H1 (cell line): ENCODE results near the gene CXCL9. TPM values are rescaled to one million over a fixed set of nuclear protein-coding genes. Genes with fewer than 3 reads are reported as not detected.

Experiments
- CBX5 ChIP-seq: fragments of 300-800, 300-1000 bp; sonication (generic); IDR thresholded peaks from 2 replicates; pipeline ENCODE4 v1.7.1; 2016; ENCODE audit warnings: antibody characterized with exemption, low read length, low read depth
- CBX8 ChIP-seq: fragments of 300-800, 300-1000 bp; sonication (generic); IDR thresholded peaks from 2 replicates; pipeline ENCODE4 v1.7.1; 2016; ENCODE audit warnings: low read depth, low read length, borderline replicate concordance
- CEBPB ChIP-seq: IDR thresholded peaks from 2 replicates; pipeline ENCODE4 v1.6.1; 2012; ENCODE audit warnings: low read depth, low read length
- HDAC6 ChIP-seq: IDR thresholded peaks from one replicate; pipeline ENCODE4 v1.7.1; 2012; ENCODE audit warnings: low read depth, mild to moderate bottlenecking, inconsistent platforms, low read length, moderate library complexity
- RNF2 ChIP-seq: fragments of 200-900, 300-1000 bp; sonication (generic); IDR thresholded peaks from 2 replicates; pipeline ENCODE4 v1.7.1; 2016; ENCODE audit warnings: borderline replicate concordance, low read depth, mild to moderate bottlenecking, antibody characterized with exemption, low read length; ENCODE audit not compliant: poor library complexity, severe bottlenecking; ENCODE audit errors: missing control alignments
- SP1 ChIP-seq: IDR thresholded peaks from 2 replicates; pipeline ENCODE4 v1.6.1; 2011; ENCODE audit warnings: low read depth, low read length
- polyA plus RNA-seq, 7 experiments: library from polyadenylated mRNA; depleted of rRNA in 3 of 7; stranded (reverse) in 5 of 7; unstranded in 2 of 7; fragments of >200 nt in 5 of 7; fragments of 200-250 nt in 2 of 7; gene quantifications; 1 replicate in 5 of 7; 2 replicates in 1 of 7; 4 replicates in 1 of 7; pipeline versions ENCODE4 v1.2.1 to v1.2.3, GENCODE V29; 2011 to 2013; ENCODE audit warnings: missing spikeins in 2 of 7, mixed read lengths in 2 of 7
- total RNA-seq: library from RNA; stranded (reverse); fragmentation: NEBNext Ultra II Directional; extraction: Animal tissue kit (Norgen Biotek cat#: 25700); gene quantifications from 2 replicates; pipeline ENCODE4 v1.2.1, GENCODE V29; 2021
- TF ChIP-seq, protein P1 (sequence below): fragments of 300-600 bp; sonication (generic); IDR thresholded peaks from 2 replicates; pipeline ENCODE4 v1.7.1; 2012; ENCODE audit warnings: low read length, moderate library complexity, mild to moderate bottlenecking, inconsistent platforms; ENCODE audit not compliant: insufficient replicate concordance
- TF ChIP-seq, protein P2 (sequence below): IDR thresholded peaks from 2 replicates; pipeline ENCODE4 v1.6.1; 2011; ENCODE audit warnings: low read length, improper control_type of control experiment
- TF ChIP-seq, protein P3 (sequence below): IDR thresholded peaks from 2 replicates; pipeline ENCODE4 v1.6.1; 2012; ENCODE audit warnings: inconsistent platforms

Gene CXCL9
- total and polyA plus RNA-seq, 2 of the 8 experiments (the other 6 are each of a cell fraction or from before 2014, with no cell fraction given) = not detected

DNA sequence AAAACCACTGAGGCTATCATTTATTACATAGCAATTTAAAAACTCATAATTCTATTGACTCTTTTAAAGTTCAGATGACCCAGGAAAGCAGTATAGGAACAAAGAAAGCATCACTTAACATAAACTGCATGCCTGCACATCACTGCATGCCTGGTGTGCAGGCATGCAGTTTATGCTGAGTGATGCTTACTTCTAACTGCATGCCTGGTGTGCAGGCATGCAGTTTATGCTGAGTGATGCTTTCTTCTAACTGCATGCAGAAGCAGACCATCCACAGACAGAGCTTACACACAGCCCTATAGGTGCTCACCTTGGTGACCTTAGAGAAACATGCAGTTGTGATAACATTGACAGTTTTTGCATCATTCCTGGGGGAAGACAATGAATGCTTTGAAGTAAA is 33.5 kb downstream of the CXCL9 start (continued):
- TF ChIP-seq, protein P1, sequence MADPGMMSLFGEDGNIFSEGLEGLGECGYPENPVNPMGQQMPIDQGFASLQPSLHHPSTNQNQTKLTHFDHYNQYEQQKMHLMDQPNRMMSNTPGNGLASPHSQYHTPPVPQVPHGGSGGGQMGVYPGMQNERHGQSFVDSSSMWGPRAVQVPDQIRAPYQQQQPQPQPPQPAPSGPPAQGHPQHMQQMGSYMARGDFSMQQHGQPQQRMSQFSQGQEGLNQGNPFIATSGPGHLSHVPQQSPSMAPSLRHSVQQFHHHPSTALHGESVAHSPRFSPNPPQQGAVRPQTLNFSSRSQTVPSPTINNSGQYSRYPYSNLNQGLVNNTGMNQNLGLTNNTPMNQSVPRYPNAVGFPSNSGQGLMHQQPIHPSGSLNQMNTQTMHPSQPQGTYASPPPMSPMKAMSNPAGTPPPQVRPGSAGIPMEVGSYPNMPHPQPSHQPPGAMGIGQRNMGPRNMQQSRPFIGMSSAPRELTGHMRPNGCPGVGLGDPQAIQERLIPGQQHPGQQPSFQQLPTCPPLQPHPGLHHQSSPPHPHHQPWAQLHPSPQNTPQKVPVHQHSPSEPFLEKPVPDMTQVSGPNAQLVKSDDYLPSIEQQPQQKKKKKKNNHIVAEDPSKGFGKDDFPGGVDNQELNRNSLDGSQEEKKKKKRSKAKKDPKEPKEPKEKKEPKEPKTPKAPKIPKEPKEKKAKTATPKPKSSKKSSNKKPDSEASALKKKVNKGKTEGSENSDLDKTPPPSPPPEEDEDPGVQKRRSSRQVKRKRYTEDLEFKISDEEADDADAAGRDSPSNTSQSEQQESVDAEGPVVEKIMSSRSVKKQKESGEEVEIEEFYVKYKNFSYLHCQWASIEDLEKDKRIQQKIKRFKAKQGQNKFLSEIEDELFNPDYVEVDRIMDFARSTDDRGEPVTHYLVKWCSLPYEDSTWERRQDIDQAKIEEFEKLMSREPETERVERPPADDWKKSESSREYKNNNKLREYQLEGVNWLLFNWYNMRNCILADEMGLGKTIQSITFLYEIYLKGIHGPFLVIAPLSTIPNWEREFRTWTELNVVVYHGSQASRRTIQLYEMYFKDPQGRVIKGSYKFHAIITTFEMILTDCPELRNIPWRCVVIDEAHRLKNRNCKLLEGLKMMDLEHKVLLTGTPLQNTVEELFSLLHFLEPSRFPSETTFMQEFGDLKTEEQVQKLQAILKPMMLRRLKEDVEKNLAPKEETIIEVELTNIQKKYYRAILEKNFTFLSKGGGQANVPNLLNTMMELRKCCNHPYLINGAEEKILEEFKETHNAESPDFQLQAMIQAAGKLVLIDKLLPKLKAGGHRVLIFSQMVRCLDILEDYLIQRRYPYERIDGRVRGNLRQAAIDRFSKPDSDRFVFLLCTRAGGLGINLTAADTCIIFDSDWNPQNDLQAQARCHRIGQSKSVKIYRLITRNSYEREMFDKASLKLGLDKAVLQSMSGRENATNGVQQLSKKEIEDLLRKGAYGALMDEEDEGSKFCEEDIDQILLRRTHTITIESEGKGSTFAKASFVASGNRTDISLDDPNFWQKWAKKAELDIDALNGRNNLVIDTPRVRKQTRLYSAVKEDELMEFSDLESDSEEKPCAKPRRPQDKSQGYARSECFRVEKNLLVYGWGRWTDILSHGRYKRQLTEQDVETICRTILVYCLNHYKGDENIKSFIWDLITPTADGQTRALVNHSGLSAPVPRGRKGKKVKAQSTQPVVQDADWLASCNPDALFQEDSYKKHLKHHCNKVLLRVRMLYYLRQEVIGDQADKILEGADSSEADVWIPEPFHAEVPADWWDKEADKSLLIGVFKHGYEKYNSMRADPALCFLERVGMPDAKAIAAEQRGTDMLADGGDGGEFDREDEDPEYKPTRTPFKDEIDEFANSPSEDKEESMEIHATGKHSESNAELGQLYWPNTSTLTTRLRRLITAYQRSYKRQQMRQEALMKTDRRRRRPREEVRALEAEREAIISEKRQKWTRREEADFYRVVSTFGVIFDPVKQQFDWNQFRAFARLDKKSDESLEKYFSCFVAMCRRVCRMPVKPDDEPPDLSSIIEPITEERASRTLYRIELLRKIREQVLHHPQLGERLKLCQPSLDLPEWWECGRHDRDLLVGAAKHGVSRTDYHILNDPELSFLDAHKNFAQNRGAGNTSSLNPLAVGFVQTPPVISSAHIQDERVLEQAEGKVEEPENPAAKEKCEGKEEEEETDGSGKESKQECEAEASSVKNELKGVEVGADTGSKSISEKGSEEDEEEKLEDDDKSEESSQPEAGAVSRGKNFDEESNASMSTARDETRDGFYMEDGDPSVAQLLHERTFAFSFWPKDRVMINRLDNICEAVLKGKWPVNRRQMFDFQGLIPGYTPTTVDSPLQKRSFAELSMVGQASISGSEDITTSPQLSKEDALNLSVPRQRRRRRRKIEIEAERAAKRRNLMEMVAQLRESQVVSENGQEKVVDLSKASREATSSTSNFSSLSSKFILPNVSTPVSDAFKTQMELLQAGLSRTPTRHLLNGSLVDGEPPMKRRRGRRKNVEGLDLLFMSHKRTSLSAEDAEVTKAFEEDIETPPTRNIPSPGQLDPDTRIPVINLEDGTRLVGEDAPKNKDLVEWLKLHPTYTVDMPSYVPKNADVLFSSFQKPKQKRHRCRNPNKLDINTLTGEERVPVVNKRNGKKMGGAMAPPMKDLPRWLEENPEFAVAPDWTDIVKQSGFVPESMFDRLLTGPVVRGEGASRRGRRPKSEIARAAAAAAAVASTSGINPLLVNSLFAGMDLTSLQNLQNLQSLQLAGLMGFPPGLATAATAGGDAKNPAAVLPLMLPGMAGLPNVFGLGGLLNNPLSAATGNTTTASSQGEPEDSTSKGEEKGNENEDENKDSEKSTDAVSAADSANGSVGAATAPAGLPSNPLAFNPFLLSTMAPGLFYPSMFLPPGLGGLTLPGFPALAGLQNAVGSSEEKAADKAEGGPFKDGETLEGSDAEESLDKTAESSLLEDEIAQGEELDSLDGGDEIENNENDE = no peak
- TF ChIP-seq CBX5 (no peak), CEBPB (no peak), RNF2 (no peak), CBX8 (no peak), SP1 (no peak), HDAC6 (no peak)
- TF ChIP-seq, protein P2, sequence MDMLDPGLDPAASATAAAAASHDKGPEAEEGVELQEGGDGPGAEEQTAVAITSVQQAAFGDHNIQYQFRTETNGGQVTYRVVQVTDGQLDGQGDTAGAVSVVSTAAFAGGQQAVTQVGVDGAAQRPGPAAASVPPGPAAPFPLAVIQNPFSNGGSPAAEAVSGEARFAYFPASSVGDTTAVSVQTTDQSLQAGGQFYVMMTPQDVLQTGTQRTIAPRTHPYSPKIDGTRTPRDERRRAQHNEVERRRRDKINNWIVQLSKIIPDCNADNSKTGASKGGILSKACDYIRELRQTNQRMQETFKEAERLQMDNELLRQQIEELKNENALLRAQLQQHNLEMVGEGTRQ = no peak
- TF ChIP-seq, protein P3, sequence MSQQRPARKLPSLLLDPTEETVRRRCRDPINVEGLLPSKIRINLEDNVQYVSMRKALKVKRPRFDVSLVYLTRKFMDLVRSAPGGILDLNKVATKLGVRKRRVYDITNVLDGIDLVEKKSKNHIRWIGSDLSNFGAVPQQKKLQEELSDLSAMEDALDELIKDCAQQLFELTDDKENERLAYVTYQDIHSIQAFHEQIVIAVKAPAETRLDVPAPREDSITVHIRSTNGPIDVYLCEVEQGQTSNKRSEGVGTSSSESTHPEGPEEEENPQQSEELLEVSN = no peak
